ENCODE data around the gene NTSR2. TPM values are rescaled to one million over a fixed set of nuclear protein-coding genes. Genes with fewer than 3 reads are reported as not detected.

Gene NTSR2
- polyA plus RNA-seq, 4 donors = 0.06 TPM; not detected in 3

DNA sequence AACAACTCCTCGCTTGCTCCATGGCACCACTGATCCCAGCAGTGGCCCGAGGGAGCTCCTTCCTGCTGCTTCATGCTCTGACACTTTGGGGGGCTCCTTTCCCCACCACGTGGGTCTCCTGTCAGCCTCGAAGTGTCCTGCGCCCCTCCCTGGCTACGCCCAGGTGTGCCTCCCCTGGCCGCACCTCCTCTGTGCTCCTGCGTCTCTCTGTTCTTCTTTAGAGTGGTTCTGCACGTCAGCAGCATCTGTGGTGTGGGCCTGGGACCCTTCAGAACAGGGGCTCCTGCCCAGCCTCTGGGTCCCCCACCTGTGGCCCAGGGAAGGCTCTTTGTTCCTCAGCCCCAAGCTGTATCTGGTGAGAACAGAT is 26.7 kb upstream of the NTSR2 start:
- FAIRE-seq = no peak
- 55 to 61% (median 57%) methylated on average over 9 of the region's 9 CpGs for WGBS, 3 donors
- no peak overlapping the region for H3K27ac ChIP-seq (ENCODE audit: low read depth in 1 of 3, low read length in 2 of 3)

DNA sequence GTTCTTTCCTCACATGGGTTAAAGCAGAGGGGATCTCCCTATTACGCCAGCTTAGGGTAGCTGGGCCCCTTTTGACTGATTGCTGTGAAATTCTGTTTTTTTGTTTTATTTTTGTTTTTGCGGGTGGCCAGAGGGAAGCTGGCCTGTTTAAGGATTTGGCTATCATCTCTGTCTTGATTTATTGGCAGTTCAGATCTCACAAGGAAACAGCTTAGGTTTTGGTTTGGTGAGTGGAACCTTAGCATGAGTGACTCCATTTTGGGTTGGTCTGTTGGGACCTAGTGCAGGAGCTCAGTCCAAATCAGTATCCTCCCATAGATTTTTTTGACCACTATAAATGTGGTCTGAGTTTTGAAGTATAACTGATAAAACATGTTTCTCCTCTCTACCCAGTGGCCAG is 25.6 kb upstream of the NTSR2 start:
- no peaks in the 10 kb centered on the region for H3K9me3 ChIP-seq (ENCODE audit: control insufficient read depth in 2 of 2, insufficient read depth in 1 of 2, low read depth in 1 of 2, low read length in 1 of 2)
- 87 to 97% (median 97%) methylated on average over 2 of the region's 2 CpGs for WGBS, 3 donors
- no peaks in the 10 kb centered on the region for H3K36me3 ChIP-seq (ENCODE audit: control insufficient read depth in 3 of 3, insufficient read depth in 2 of 3, low read depth in 1 of 3, low read length in 3 of 3)
- no peak for FAIRE-seq
- no peak for DNase-seq
- peaks cover 0 to 4% (median 0%) of the 10 kb centered on the region in 3 donors for H3K4me1 ChIP-seq (ENCODE audit: control insufficient read depth in 3 of 3, insufficient read depth in 2 of 3, low read depth in 1 of 3, low read length in 2 of 3)
- H3K27ac ChIP-seq (ENCODE audit: low read depth in 1 of 3, low read length in 2 of 3) = no peak overlapping the region
- H3K4me3 ChIP-seq (ENCODE audit: low read depth in 1 of 3, low read length in 3 of 3) = no peak overlapping the region
- no peaks in the 10 kb centered on the region for H3K27me3 ChIP-seq (ENCODE audit: control insufficient read depth in 3 of 3, insufficient read depth in 3 of 3, low read length in 3 of 3)

More for the DNA sequence above, 26.7 kb upstream of the NTSR2 start:
- H3K36me3 ChIP-seq (ENCODE audit: control insufficient read depth in 3 of 3, insufficient read depth in 2 of 3, low read depth in 1 of 3, low read length in 3 of 3) = no peaks in the 10 kb centered on the region
- H3K4me3 ChIP-seq (ENCODE audit: low read depth in 1 of 3, low read length in 3 of 3) = no peak overlapping the region
- H3K9me3 ChIP-seq (ENCODE audit: control insufficient read depth in 2 of 2, insufficient read depth in 1 of 2, low read depth in 1 of 2, low read length in 1 of 2) = no peaks in the 10 kb centered on the region
- no peaks in the 10 kb centered on the region for H3K27me3 ChIP-seq (ENCODE audit: control insufficient read depth in 3 of 3, insufficient read depth in 3 of 3, low read length in 3 of 3)
- DNase-seq = no peak
- peaks cover 0 to 4% (median 0%) of the 10 kb centered on the region in 3 donors for H3K4me1 ChIP-seq (ENCODE audit: control insufficient read depth in 3 of 3, insufficient read depth in 2 of 3, low read depth in 1 of 3, low read length in 2 of 3)

DNA sequence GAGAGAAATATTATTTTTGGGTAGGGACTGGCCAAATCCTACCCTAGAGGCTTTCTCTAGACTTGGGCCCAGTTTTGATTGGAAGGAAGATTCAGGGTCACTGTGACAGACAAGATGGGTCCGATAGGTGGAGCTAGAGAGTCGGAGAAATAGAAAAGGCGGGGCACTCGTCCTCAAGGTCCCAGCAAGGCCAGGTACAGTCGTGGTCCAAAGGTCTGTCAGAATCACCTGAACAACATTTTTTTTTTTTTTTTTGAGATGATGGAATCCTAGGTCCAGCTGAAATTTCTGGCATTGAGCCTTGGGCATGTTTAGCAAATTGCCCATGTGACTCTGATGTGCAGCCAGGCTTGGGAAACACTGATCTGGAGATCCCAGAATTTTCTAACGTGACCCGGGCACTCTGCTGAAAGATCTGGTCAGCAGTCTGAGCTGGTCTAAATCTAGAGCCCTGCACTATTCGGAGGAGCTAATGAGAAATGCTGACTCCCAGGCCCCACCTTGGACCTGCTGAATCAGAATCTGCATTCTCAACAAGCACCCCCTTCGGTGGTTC is 23.0 kb upstream of the NTSR2 start:
- FAIRE-seq = no peak
- H3K4me3 ChIP-seq (ENCODE audit: low read depth in 1 of 3, low read length in 3 of 3) = no peak overlapping the region
- WGBS, 3 donors = 5 to 18% (median 11%) methylated on average over 9 of the region's 9 CpGs

DNA sequence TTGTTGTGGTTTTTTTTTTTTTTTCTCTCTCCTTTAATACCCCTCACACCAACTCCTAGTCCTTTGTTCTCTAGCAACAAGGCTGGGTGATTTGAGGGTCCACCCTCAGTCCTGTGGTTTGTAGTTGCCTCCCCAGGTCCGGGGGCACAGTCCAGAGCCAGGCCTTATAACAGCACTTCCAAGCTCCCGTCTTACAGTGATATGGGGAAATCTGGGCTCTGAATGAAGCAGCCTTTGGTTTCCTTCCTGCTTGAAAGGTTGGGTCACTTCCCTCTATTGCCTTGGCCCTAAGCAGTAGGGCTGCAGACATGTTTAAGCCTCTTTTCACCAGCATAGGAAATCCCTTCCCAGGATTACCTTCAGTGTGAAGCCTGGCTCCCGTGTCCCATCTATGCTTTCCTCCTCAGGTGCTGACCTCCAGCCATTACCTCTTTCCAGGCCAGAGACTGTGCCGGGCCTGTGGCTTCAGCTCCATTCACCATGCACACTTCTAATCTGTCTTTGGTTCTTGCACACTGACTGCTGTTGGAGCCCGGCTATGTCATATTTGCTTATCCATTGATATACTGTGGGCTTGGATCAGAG is 21.2 kb upstream of the NTSR2 start:
- FAIRE-seq (no peak), DNase-seq (no peak)
- Histone ChIP-seq H3K4me3 (ENCODE audit: low read depth in 1 of 3, low read length in 3 of 3) (no peak overlapping the region), H3K27me3 (ENCODE audit: control insufficient read depth in 3 of 3, insufficient read depth in 3 of 3, low read length in 3 of 3) (no peaks in the 10 kb centered on the region), H3K9me3 (ENCODE audit: control insufficient read depth in 2 of 2, insufficient read depth in 1 of 2, low read depth in 1 of 2, low read length in 1 of 2) (no peaks in the 10 kb centered on the region), H3K36me3 (ENCODE audit: control insufficient read depth in 3 of 3, insufficient read depth in 2 of 3, low read depth in 1 of 3, low read length in 3 of 3) (no peaks in the 10 kb centered on the region), H3K27ac (ENCODE audit: low read depth in 1 of 3, low read length in 2 of 3) (no peak overlapping the region), H3K4me1 (ENCODE audit: control insufficient read depth in 3 of 3, insufficient read depth in 2 of 3, low read depth in 1 of 3, low read length in 2 of 3) (peaks cover 0 to 11% (median 0%) of the 10 kb centered on the region in 3 donors)
- 85 to 87% (median 87%) methylated on average over 5 of the region's 5 CpGs for whole genome bisulfite sequencing, 3 donors

More for the DNA sequence above, 23.0 kb upstream of the NTSR2 start:
- Histone ChIP-seq H3K27ac (ENCODE audit: low read depth in 1 of 3, low read length in 2 of 3) (no peak overlapping the region), H3K9me3 (ENCODE audit: control insufficient read depth in 2 of 2, insufficient read depth in 1 of 2, low read depth in 1 of 2, low read length in 1 of 2) (no peaks in the 10 kb centered on the region), H3K36me3 (ENCODE audit: control insufficient read depth in 3 of 3, insufficient read depth in 2 of 3, low read depth in 1 of 3, low read length in 3 of 3) (no peaks in the 10 kb centered on the region), H3K27me3 (ENCODE audit: control insufficient read depth in 3 of 3, insufficient read depth in 3 of 3, low read length in 3 of 3) (no peaks in the 10 kb centered on the region), H3K4me1 (ENCODE audit: control insufficient read depth in 3 of 3, insufficient read depth in 2 of 3, low read depth in 1 of 3, low read length in 2 of 3) (peaks cover 0 to 11% (median 0%) of the 10 kb centered on the region in 3 donors)
- DNase-seq = peak; percentile 92 to 94

DNA sequence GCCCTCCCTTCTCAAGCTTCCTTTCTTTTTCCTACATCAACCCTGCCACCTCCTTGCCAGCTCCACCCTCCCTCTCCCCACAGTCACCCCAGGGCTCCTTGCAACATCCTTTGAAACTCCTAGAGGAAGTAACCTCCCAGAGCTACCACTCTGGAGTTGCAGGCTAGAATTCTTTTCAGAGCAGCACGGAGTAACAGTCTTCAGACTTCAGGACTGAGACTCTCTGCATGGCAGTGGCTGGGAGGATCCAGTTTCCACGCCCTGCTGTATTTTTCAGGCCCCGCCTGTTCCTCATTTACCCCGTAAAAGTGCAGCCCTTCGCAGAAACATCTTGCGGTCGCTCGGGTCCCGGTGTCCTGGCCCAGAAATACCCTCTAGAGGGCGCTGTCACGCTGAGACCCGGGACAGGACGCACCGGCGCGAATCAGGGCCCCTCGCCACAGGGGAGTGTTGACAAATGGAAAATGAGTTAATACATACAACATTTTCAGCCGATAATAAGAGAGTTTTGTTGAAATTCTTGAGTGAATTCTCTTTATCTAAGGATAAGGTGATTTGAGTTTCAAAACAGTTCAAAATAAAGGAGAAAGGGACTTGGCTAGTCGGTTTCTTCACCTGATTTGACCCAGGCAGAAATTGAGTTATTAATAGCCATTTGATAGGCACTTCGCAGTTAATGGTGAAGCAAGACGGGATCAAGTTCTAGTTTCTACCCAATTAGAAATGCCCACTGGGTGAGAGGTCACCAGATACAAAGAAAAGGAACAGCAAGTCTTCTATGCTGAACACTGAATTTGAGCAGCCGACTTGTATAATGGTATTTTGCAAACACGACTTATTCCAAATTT is 18.5 kb upstream of the NTSR2 start:
- Histone ChIP-seq H3K4me3 (ENCODE audit: low read depth in 1 of 3, low read length in 3 of 3) (no peak overlapping the region), H3K36me3 (ENCODE audit: control insufficient read depth in 3 of 3, insufficient read depth in 2 of 3, low read depth in 1 of 3, low read length in 3 of 3) (no peaks in the 10 kb centered on the region), H3K27me3 (ENCODE audit: control insufficient read depth in 3 of 3, insufficient read depth in 3 of 3, low read length in 3 of 3) (peaks cover 0 to 13% (median 0%) of the 10 kb centered on the region in 3 donors), H3K4me1 (ENCODE audit: control insufficient read depth in 3 of 3, insufficient read depth in 2 of 3, low read depth in 1 of 3, low read length in 2 of 3) (peaks cover 0 to 11% (median 0%) of the 10 kb centered on the region in 3 donors), H3K9me3 (ENCODE audit: control insufficient read depth in 2 of 2, insufficient read depth in 1 of 2, low read depth in 1 of 2, low read length in 1 of 2) (no peaks in the 10 kb centered on the region), H3K27ac (ENCODE audit: low read depth in 1 of 3, low read length in 2 of 3) (no peak overlapping the region)
- 9 to 11% (median 10%) methylated on average over 23 of the region's 23 CpGs for WGBS, 3 donors
- peak; percentile 67 to 87 for DNase-seq
- no peak for FAIRE-seq

DNA sequence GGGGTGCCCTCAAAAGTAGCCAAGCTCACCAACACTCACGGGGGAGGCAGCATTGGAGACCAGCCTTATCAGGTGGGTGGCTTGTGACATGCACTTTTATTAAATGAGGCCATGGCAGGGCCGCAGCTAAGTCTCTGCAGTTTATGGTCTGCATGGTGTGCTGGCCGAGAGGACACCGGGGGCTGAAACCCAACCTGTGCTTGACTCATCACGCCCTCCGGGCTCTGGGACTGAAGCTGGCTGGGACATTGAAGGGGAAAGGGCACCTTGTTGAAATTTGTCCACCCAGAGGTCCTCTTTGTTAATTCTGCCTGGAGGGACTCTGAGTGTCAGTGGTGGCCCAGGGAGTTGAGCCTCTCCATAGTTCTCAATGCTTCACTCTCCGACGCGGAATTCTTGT is 17.7 kb upstream of the NTSR2 start:
- FAIRE-seq = no peak
- DNase-seq = no peak
- no peaks in the 10 kb centered on the region for H3K9me3 ChIP-seq (ENCODE audit: control insufficient read depth in 2 of 2, insufficient read depth in 1 of 2, low read depth in 1 of 2, low read length in 1 of 2)
- no peak overlapping the region for H3K27ac ChIP-seq (ENCODE audit: low read depth in 1 of 3, low read length in 2 of 3)
- peaks cover 0 to 13% (median 0%) of the 10 kb centered on the region in 3 donors for H3K27me3 ChIP-seq (ENCODE audit: control insufficient read depth in 3 of 3, insufficient read depth in 3 of 3, low read length in 3 of 3)
- H3K36me3 ChIP-seq (ENCODE audit: control insufficient read depth in 3 of 3, insufficient read depth in 2 of 3, low read depth in 1 of 3, low read length in 3 of 3) = no peaks in the 10 kb centered on the region
- WGBS, 3 donors = 73 to 83% (median 79%) methylated on average over 9 of the region's 9 CpGs
- no peak overlapping the region for H3K4me3 ChIP-seq (ENCODE audit: low read depth in 1 of 3, low read length in 3 of 3)
- H3K4me1 ChIP-seq (ENCODE audit: control insufficient read depth in 3 of 3, insufficient read depth in 2 of 3, low read depth in 1 of 3, low read length in 2 of 3) = peaks cover 0 to 8% (median 0%) of the 10 kb centered on the region in 3 donors

DNA sequence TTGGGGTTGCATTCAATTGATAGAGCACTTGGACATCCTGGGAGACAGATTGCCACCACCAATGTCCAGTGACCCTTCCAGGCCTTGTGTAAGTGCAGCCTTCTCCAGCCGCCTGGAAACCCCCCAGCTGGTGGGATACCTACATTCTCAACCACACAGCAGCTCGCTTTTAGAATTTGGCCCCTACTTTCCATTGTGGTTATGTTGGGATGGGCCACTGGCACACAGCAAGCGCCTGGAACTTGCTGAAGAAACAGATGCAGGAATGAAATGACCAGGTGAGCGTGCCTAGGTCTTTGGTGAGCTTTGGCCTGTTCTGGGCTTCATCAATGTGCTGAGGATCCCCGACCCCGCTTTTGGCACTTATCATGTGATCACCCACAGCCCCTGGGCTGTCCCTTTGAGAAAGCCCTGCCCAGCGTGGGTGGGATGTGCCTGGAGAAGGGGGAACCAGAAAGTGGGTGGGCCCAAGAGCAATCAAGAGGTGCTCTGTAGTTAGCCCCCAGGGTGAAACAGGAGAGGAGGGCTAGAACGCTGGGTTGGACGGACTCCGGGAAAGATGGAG is 16.0 kb upstream of the NTSR2 start:
- H3K4me1 ChIP-seq (ENCODE audit: control insufficient read depth in 3 of 3, insufficient read depth in 2 of 3, low read depth in 1 of 3, low read length in 2 of 3) = peaks cover 0 to 16% (median 0%) of the 10 kb centered on the region in 3 donors
- H3K4me3 ChIP-seq (ENCODE audit: low read depth in 1 of 3, low read length in 3 of 3) = no peak overlapping the region
- peaks cover 0 to 13% (median 0%) of the 10 kb centered on the region in 3 donors for H3K27me3 ChIP-seq (ENCODE audit: control insufficient read depth in 3 of 3, insufficient read depth in 3 of 3, low read length in 3 of 3)
- H3K27ac ChIP-seq (ENCODE audit: low read depth in 1 of 3, low read length in 2 of 3) = no peak overlapping the region
- H3K36me3 ChIP-seq (ENCODE audit: control insufficient read depth in 3 of 3, insufficient read depth in 2 of 3, low read depth in 1 of 3, low read length in 3 of 3) = no peaks in the 10 kb centered on the region
- H3K9me3 ChIP-seq (ENCODE audit: control insufficient read depth in 2 of 2, insufficient read depth in 1 of 2, low read depth in 1 of 2, low read length in 1 of 2) = no peaks in the 10 kb centered on the region
- DNase-seq (no peak), FAIRE-seq (no peak)
- 90 to 92% (median 90%) methylated on average over 10 of the region's 10 CpGs for WGBS, 3 donors

DNA sequence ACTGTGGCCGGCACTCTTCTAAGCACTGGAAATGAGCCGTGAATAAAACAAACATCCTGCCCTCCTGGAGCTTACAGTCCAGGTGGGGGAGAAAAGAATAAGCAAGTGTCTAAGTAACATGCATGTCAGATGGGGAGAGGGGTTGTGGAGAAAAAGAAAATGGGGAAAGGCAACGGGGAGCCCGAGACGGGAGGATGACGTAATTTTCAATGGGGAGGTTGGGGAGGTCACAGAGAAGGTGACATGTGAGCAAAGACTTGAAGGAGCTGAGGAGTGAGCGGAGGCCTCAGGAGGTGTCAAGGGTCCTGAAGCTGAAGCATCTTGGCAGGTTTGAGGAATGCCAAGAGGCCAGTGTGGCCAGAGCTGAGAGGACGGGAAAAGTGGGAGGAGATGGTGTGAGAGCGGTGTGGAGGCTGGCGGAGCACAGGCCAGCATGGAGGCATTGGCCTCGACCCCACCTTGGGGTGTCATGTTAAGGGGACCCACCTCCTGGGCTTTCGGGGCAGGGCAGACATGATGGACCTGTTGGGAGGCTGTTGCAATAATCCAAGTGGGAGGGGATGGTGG is 15.0 kb upstream of the NTSR2 start:
- Histone ChIP-seq H3K4me1 (ENCODE audit: control insufficient read depth in 3 of 3, insufficient read depth in 2 of 3, low read depth in 1 of 3, low read length in 2 of 3) (peaks cover 0 to 25% (median 0%) of the 10 kb centered on the region in 3 donors), H3K4me3 (ENCODE audit: low read depth in 1 of 3, low read length in 3 of 3) (no peak overlapping the region), H3K27ac (ENCODE audit: low read depth in 1 of 3, low read length in 2 of 3) (no peak overlapping the region), H3K36me3 (ENCODE audit: control insufficient read depth in 3 of 3, insufficient read depth in 2 of 3, low read depth in 1 of 3, low read length in 3 of 3) (no peaks in the 10 kb centered on the region), H3K9me3 (ENCODE audit: control insufficient read depth in 2 of 2, insufficient read depth in 1 of 2, low read depth in 1 of 2, low read length in 1 of 2) (no peaks in the 10 kb centered on the region), H3K27me3 (ENCODE audit: control insufficient read depth in 3 of 3, insufficient read depth in 3 of 3, low read length in 3 of 3) (peaks cover 0 to 13% (median 0%) of the 10 kb centered on the region in 3 donors)
- FAIRE-seq (no peak), DNase-seq (no peak)
- 82 to 87% (median 83%) methylated on average over 12 of the region's 12 CpGs for WGBS, 3 donors
